ENCODE data around the gene DENND5A. TPM values are rescaled to one million over a fixed set of nuclear protein-coding genes. Genes with fewer than 3 reads are reported as not detected.

Gene DENND5A
- total RNA-seq, 2 experiments from 2014 or later, result 4.0 to 10.5 TPM

GRCh38 chr11:9274499-9275258 lies 9.5 kb upstream of the DENND5A start:
- Histone ChIP-seq H3K79me2 (ENCODE audit: insufficient read depth, low read depth, low read length) (no peaks in the 10 kb centered on the region), H3K27ac (ENCODE audit: low read depth, low read length, poor library complexity, severe bottlenecking) (no peak overlapping the region), H4K20me1 (ENCODE audit: insufficient read depth, low read length) (no peaks in the 10 kb centered on the region), H3K9me3 (ENCODE audit: low read length) (no peaks in the 10 kb centered on the region), H3K4me3 (ENCODE audit: low read depth, low read length, poor library complexity, severe bottlenecking) (no peak overlapping the region), H3K36me3 (ENCODE audit: insufficient read depth, low read length) (no peaks in the 10 kb centered on the region; the same call in 1 of the 2 replicates), H3K4me2 (ENCODE audit: low read length) (no peak overlapping the region), H3K4me1 (ENCODE audit: insufficient read depth, low read length, poor library complexity, severe bottlenecking) (no peaks in the 10 kb centered on the region), H2AFZ (ENCODE audit: low read length) (no peak overlapping the region), H3K9me2 (ENCODE audit: insufficient read depth, low read length) (no peaks in the 10 kb centered on the region)
- intact Hi-C loops (cut with micrococcal nuclease; ENCODE audit: unreplicated experiment), result no loop called here
- no peak for TF ChIP-seq EZH2phosphoT487 (IDR thresholded peaks at IDR 0.05; ENCODE audit: borderline replicate concordance, low read depth, low read length)
- TF ChIP-seq CTCF (conservative IDR thresholded peaks at IDR 0.05; ENCODE audit: low read length), result no peak
- ChIA-PET CTCF (ENCODE audit: unreplicated experiment) (no interaction called here), POLR2A (interaction anchor here (0.6 kb wide), 3 partner anchors 11 to 232 kb away, joined by 3 to 4 read pairs (median 3); no protein-coding TSS in a partner anchor)
- no TSS peak for BruUV-seq (replicated peaks)
- no peak for DNase-seq (ENCODE audit: low spot score)

GRCh38 chr11:9273376-9274336 lies 8.5 kb upstream of the DENND5A start:
- Histone ChIP-seq H3K4me3 (ENCODE audit: low read depth, low read length, poor library complexity, severe bottlenecking) (no peak overlapping the region), H3K36me3 (ENCODE audit: insufficient read depth, low read length) (no peaks in the 10 kb centered on the region), H3K9me2 (ENCODE audit: insufficient read depth, low read length) (no peaks in the 10 kb centered on the region), H3K4me2 (ENCODE audit: low read length) (no peak overlapping the region), H3K9me3 (ENCODE audit: low read length) (no peaks in the 10 kb centered on the region), H2AFZ (ENCODE audit: low read length) (no peak overlapping the region), H3K4me1 (ENCODE audit: insufficient read depth, low read length, poor library complexity, severe bottlenecking) (no peaks in the 10 kb centered on the region), H4K20me1 (ENCODE audit: insufficient read depth, low read length) (no peaks in the 10 kb centered on the region), H3K79me2 (ENCODE audit: insufficient read depth, low read depth, low read length) (no peaks in the 10 kb centered on the region), H3K27ac (ENCODE audit: low read depth, low read length, poor library complexity, severe bottlenecking) (no peak overlapping the region)
- TF ChIP-seq CTCF (conservative IDR thresholded peaks at IDR 0.05; ENCODE audit: low read length) (no peak), EZH2phosphoT487 (IDR thresholded peaks at IDR 0.05; ENCODE audit: borderline replicate concordance, low read depth, low read length) (no peak)
- DNase-seq (ENCODE audit: low spot score), result no peak
- ChIA-PET CTCF (ENCODE audit: unreplicated experiment) (interaction anchor here (0.6 kb wide), 1 partner anchor 69 kb away, joined by 3 read pairs; no protein-coding TSS in a partner anchor), POLR2A (interaction anchor here (0.6 to 1.3 kb wide), 6 partner anchors 10 to 245 kb away, joined by 3 to 4 read pairs (median 4); no protein-coding TSS in a partner anchor)
- no TSS peak for BruUV-seq (replicated peaks)
- intact Hi-C loops (cut with micrococcal nuclease; ENCODE audit: unreplicated experiment), result no loop called here
